NB4 (cell line): ENCODE results near the gene LIG3.

Experiments
- DNase-seq: peaks from one replicate; pipeline ENCODE4 v3.0.0; 2010; ENCODE audit warnings: low read depth
- H3K4me3 ChIP-seq: one replicate; pipeline ENCODE4 v1.5.1; 2011; ENCODE audit warnings: mild to moderate bottlenecking, low read depth, low read length, moderate library complexity
- CTCF ChIP-seq: IDR thresholded peaks from one replicate; pipeline ENCODE4 v1.5.1; 2012; ENCODE audit warnings: low read depth, low read length
- MAX ChIP-seq: IDR thresholded peaks from 2 replicates; pipeline ENCODE4 v1.6.1; 2011; ENCODE audit warnings: low read depth, low read length
- MYC ChIP-seq: IDR thresholded peaks from 2 replicates; pipeline ENCODE4 v1.6.1; 2011; ENCODE audit warnings: low read depth, low read length
- POLR2A ChIP-seq: IDR thresholded peaks from 2 replicates; pipeline ENCODE4 v1.6.1; 2011; ENCODE audit warnings: mild to moderate bottlenecking; ENCODE audit not compliant: insufficient read length; ENCODE audit errors: extremely low read depth

Gene LIG3

DNA sequence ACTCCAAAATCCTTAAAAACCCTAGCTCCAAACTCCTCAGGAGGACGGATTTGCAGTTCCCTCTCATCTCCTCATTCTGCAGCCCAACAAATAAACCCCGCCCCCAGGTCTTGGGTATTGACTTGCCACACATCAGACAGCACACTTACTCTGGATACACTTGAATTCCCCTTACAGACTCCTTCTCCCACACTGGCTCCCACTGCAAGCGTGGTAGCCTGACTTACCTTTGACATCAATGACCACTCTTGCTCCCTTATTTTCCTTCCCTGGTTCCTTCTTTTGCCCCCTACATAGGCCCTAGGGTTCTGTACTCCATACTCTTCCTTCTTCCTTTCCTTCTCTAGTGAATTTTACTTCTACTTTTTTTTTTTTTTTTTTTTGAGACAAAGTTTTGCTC is 75.7 kb downstream of the LIG3 start:
- DNase-seq: peak; percentile 16
- no peak overlapping the region for H3K4me3 ChIP-seq
- TF ChIP-seq MYC (no peak), CTCF (no peak), POLR2A (no peak), MAX (no peak)

DNA sequence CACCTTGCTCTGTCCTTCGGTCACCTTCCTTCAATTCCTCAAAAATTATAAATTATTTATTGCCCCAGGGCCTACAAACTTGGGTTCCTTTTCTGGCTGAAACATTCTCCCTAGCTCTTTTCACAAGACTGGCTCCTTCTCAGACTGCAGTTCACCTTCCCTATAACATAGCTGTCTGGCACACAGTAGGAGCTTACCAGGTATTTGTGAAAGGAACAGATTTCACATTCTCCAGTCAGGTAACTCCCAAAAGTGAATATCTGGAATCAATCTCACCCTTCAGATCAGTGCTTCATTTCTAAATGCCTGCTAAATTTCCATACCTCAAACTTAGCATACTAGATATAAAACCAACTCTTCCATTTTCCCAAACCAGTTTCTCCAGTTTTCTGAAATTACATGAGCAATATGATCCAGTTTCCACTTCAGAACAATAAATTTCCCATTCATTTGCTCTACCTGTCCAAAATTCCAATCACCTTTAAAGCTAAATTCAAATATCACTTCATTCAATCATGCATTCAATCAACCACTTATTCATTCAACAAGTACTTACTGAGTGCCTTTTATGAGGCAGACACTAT is 77.1 kb downstream of the LIG3 start:
- TF ChIP-seq MYC (no peak), MAX (no peak), POLR2A (no peak), CTCF (no peak)
- H3K4me3 ChIP-seq: no peak overlapping the region
- no peak for DNase-seq
